ENCODE measurements around the gene LRRC43.
"Not testable (repeated sequence)": the region's sequence is repeated elsewhere in the genome, so short reads cannot be mapped to it uniquely, and the experiment has no call there.

LRRC43 gene

GRCh38 chr12:122200541-122201175 lies 17.7 kb downstream of the LRRC43 start:
- no peak overlapping the region for H3K4me3 ChIP-seq (ENCODE audit: low read length)
- no peak for DNase-seq (ENCODE audit: low read depth)
- TF ChIP-seq CTCF (conservative IDR thresholded peaks at IDR 0.05; ENCODE audit: low read depth, low read length): peak; percentile 8

GRCh38 chr12:122201381-122201780 lies 18.5 kb downstream of the LRRC43 start:
- no peak for DNase-seq (ENCODE audit: low read depth)
- TF ChIP-seq CTCF (conservative IDR thresholded peaks at IDR 0.05; ENCODE audit: low read depth, low read length): no peak
- H3K4me3 ChIP-seq (ENCODE audit: low read length): no peak overlapping the region

- DNase-seq (ENCODE audit: low read depth): no peak
- TF ChIP-seq CTCF (conservative IDR thresholded peaks at IDR 0.05; ENCODE audit: low read depth, low read length): no peak
- H3K4me3 ChIP-seq (ENCODE audit: low read length): no peak overlapping the region
These were observed 19.1 kb downstream of the LRRC43 start for GRCh38 chr12:122202017-122202416.

GRCh38 chr12:122202811-122203210 lies 19.9 kb downstream of the LRRC43 start:
- DNase-seq (ENCODE audit: low read depth): not testable (repeated sequence)

GRCh38 chr12:122203301-122204166 lies 20.6 kb downstream of the LRRC43 start, which contains the start of gene B3GNT4:
TSS of gene B3GNT4 (plus strand) at chr12:122203709. CDS start at chr12:122204619, 910 bp downstream.
- DNase-seq (ENCODE audit: low read depth): no peak
- H3K4me3 ChIP-seq (ENCODE audit: low read length): peak within 1 kb of the TSS; percentile 49
- TF ChIP-seq CTCF (conservative IDR thresholded peaks at IDR 0.05; ENCODE audit: low read depth, low read length): no peak

More at GRCh38 chr12:122202811-122203210, 19.9 kb downstream of the LRRC43 start:
- H3K4me3 ChIP-seq (ENCODE audit: low read length): peak overlapping the region; percentile 49

- DNase-seq (ENCODE audit: low read depth): no peak
- H3K4me3 ChIP-seq (ENCODE audit: low read length): peak overlapping the region; percentile 10
- TF ChIP-seq CTCF (conservative IDR thresholded peaks at IDR 0.05; ENCODE audit: low read depth, low read length): no peak
These were observed 21.5 kb downstream of the LRRC43 start for GRCh38 chr12:122204167-122205052.

Data from retinal pigment epithelial cell (primary cell).